ENCODE measurements around the gene LRG1.

LRG1 gene

GRCh38 chr19:4570916-4571304 lies 31.1 kb upstream of the LRG1 start:
- CTCF ChIA-PET: interaction anchor here (0.6 to 5.2 kb wide), 6 partner anchors 11 to 66 kb away, joined by 3 to 36 read pairs (median 4); partner anchors contain the start of gene SEMA6B
- no peak overlapping the region for H3K27ac ChIP-seq (ENCODE audit: extremely low read depth, low read depth, low read length)
- TF ChIP-seq ZNF335 (tag by site-specific recombination; conservative IDR thresholded peaks at IDR 0.05): no peak
- TF ChIP-seq ZNF121 (tag by site-specific recombination; IDR thresholded peaks at IDR 0.05): peak; percentile 85
- TF ChIP-seq ZNF2 (tag by site-specific recombination; IDR thresholded peaks at IDR 0.05): no peak
- POLR2A ChIA-PET: no interaction called here
- H3K36me3 ChIP-seq (ENCODE audit: control insufficient read depth in 2 of 2, insufficient read depth in 1 of 2, low read length in 2 of 2): no peaks in the 10 kb centered on the region
- no peak overlapping the region for H3K4me3 ChIP-seq (ENCODE audit: low read depth, low read length)
- no peaks in the 10 kb centered on the region for H3K9me3 ChIP-seq (ENCODE audit: control insufficient read depth, insufficient read depth, low read depth, low read length)
- peaks cover 4% of the 10 kb centered on the region; the same call in 1 of the 2 replicates for H3K4me1 ChIP-seq (ENCODE audit: control insufficient read depth, insufficient read depth, low read length)

GRCh38 chr19:4570402-4570801 lies 30.6 kb upstream of the LRG1 start:
- Histone ChIP-seq H3K27ac (ENCODE audit: extremely low read depth, low read depth, low read length) (no peak overlapping the region), H3K4me3 (ENCODE audit: low read depth, low read length) (no peak overlapping the region), H3K9me3 (ENCODE audit: control insufficient read depth, insufficient read depth, low read depth, low read length) (no peaks in the 10 kb centered on the region), H3K36me3 (ENCODE audit: control insufficient read depth in 2 of 2, insufficient read depth in 1 of 2, low read length in 2 of 2) (no peaks in the 10 kb centered on the region), H3K4me1 (ENCODE audit: control insufficient read depth, insufficient read depth, low read length) (peaks cover 4% of the 10 kb centered on the region; the same call in 1 of the 2 replicates)
- TF ChIP-seq ZNF488 (tag by site-specific recombination; IDR thresholded peaks at IDR 0.05): no peak
- 0 out of 2 replicates have a peak, but pooled peaks have one; percentile 25 for TF ChIP-seq ZNF792 (tag by site-specific recombination; IDR thresholded peaks at IDR 0.05)
- TF ChIP-seq, protein P1, sequence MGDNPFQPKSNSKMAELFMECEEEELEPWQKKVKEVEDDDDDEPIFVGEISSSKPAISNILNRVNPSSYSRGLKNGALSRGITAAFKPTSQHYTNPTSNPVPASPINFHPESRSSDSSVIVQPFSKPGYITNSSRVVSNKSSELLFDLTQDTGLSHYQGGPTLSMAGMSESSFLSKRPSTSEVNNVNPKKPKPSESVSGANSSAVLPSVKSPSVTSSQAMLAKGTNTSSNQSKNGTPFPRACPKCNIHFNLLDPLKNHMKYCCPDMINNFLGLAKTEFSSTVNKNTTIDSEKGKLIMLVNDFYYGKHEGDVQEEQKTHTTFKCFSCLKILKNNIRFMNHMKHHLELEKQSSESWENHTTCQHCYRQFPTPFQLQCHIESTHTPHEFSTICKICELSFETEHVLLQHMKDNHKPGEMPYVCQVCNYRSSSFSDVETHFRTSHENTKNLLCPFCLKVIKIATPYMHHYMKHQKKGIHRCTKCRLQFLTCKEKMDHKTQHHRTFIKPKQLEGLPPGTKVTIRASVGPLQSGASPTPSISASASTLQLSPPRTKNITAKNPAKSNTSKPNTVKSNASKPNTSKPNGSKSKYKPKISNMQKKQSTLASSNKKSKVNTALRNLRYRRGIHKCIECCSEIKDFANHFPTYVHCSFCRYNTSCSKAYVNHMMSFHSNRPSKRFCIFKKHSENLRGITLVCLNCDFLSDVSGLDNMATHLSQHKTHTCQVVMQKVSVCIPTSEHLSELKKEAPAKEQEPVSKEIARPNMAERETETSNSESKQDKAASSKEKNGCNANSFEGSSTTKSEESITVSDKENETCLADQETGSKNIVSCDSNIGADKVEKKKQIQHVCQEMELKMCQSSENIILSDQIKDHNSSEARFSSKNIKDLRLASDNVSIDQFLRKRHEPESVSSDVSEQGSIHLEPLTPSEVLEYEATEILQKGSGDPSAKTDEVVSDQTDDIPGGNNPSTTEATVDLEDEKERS (tag by site-specific recombination; IDR thresholded peaks at IDR 0.05): no peak
- TF ChIP-seq ZNF707 (tag by site-specific recombination; IDR thresholded peaks at IDR 0.05): no peak
- no peak for TF ChIP-seq ZSCAN23 (tag by site-specific recombination; IDR thresholded peaks at IDR 0.05)
- TF ChIP-seq KLF7 (tag by site-specific recombination; IDR thresholded peaks at IDR 0.05; ENCODE audit: borderline replicate concordance): no peak
- TF ChIP-seq HIC1 (tag by site-specific recombination; IDR thresholded peaks at IDR 0.05): no peak
- TF ChIP-seq ZFHX2 (tag by site-specific recombination; conservative IDR thresholded peaks at IDR 0.05): no peak
- no peak for TF ChIP-seq REST (tag by site-specific recombination; IDR thresholded peaks at IDR 0.05)
- POLR2A ChIA-PET: no interaction called here
- CTCF ChIA-PET: interaction anchor here (0.6 to 5.2 kb wide), 8 partner anchors 11 to 66 kb away, joined by 3 to 36 read pairs (median 4); partner anchors contain the start of gene SEMA6B
